Measurements from ENCODE around the gene RGS6.

Gene RGS6

GRCh38 chr14:72075649-72076334 lies 143.6 kb downstream of the RGS6 start:
- Histone ChIP-seq H3K27ac (ENCODE audit: low read length) (no peak overlapping the region), H3K9me3 (ENCODE audit: control insufficient read depth in 2 of 2, low read length in 2 of 2) (no peaks in the 10 kb centered on the region), H3K9ac (ENCODE audit: low read length in 2 of 2) (no peak overlapping the region), H3K4me3 (ENCODE audit: low read length in 2 of 2) (no peak overlapping the region), H3K27me3 (ENCODE audit: control insufficient read depth in 1 of 2, insufficient read depth in 2 of 2, low read length in 2 of 2) (no peaks in the 10 kb centered on the region), H3K36me3 (ENCODE audit: control insufficient read depth in 2 of 2, insufficient read depth in 2 of 2, low read length in 2 of 2) (no peaks in the 10 kb centered on the region), H3K4me1 (ENCODE audit: control insufficient read depth, insufficient read depth, low read length) (no peaks in the 10 kb centered on the region)

GRCh38 chr14:72081137-72081536 lies 148.9 kb downstream of the RGS6 start:
- Histone ChIP-seq H3K27me3 (ENCODE audit: control insufficient read depth in 1 of 2, insufficient read depth in 2 of 2, low read length in 2 of 2) (no peaks in the 10 kb centered on the region), H3K4me3 (ENCODE audit: low read length in 2 of 2) (no peak overlapping the region), H3K9me3 (ENCODE audit: control insufficient read depth in 2 of 2, low read length in 2 of 2) (no peaks in the 10 kb centered on the region), H3K27ac (ENCODE audit: low read length) (no peak overlapping the region), H3K9ac (ENCODE audit: low read length in 2 of 2) (no peak overlapping the region), H3K36me3 (ENCODE audit: control insufficient read depth in 2 of 2, insufficient read depth in 2 of 2, low read length in 2 of 2) (no peaks in the 10 kb centered on the region), H3K4me1 (ENCODE audit: control insufficient read depth, insufficient read depth, low read length) (no peaks in the 10 kb centered on the region)

GRCh38 chr14:72084935-72085334 lies 152.7 kb downstream of the RGS6 start:
- Histone ChIP-seq H3K4me1 (ENCODE audit: control insufficient read depth, insufficient read depth, low read length) (no peaks in the 10 kb centered on the region), H3K9ac (ENCODE audit: low read length in 2 of 2) (no peak overlapping the region), H3K27ac (ENCODE audit: low read length) (no peak overlapping the region), H3K9me3 (ENCODE audit: control insufficient read depth in 2 of 2, low read length in 2 of 2) (no peaks in the 10 kb centered on the region), H3K36me3 (ENCODE audit: control insufficient read depth in 2 of 2, insufficient read depth in 2 of 2, low read length in 2 of 2) (no peaks in the 10 kb centered on the region), H3K4me3 (ENCODE audit: low read length in 2 of 2) (no peak overlapping the region), H3K27me3 (ENCODE audit: control insufficient read depth in 1 of 2, insufficient read depth in 2 of 2, low read length in 2 of 2) (no peaks in the 10 kb centered on the region)

- Histone ChIP-seq H3K9ac (ENCODE audit: low read length in 2 of 2) (no peak overlapping the region), H3K9me3 (ENCODE audit: control insufficient read depth in 2 of 2, low read length in 2 of 2) (no peaks in the 10 kb centered on the region), H3K27ac (ENCODE audit: low read length) (no peak overlapping the region), H3K27me3 (ENCODE audit: control insufficient read depth in 1 of 2, insufficient read depth in 2 of 2, low read length in 2 of 2) (no peaks in the 10 kb centered on the region), H3K4me3 (ENCODE audit: low read length in 2 of 2) (no peak overlapping the region), H3K36me3 (ENCODE audit: control insufficient read depth in 2 of 2, insufficient read depth in 2 of 2, low read length in 2 of 2) (no peaks in the 10 kb centered on the region), H3K4me1 (ENCODE audit: control insufficient read depth, insufficient read depth, low read length) (no peaks in the 10 kb centered on the region)
Measured at GRCh38 chr14:72089625-72090024, 157.4 kb downstream of the RGS6 start.

GRCh38 chr14:72094844-72095582 lies 162.8 kb downstream of the RGS6 start:
- H3K4me3 ChIP-seq (ENCODE audit: low read length in 2 of 2), result no peak overlapping the region
- H3K4me1 ChIP-seq (ENCODE audit: control insufficient read depth, insufficient read depth, low read length), result no peaks in the 10 kb centered on the region
- H3K36me3 ChIP-seq (ENCODE audit: control insufficient read depth in 2 of 2, insufficient read depth in 2 of 2, low read length in 2 of 2), result no peaks in the 10 kb centered on the region
- H3K27me3 ChIP-seq (ENCODE audit: control insufficient read depth in 1 of 2, insufficient read depth in 2 of 2, low read length in 2 of 2), result no peaks in the 10 kb centered on the region
- no peak overlapping the region for H3K9ac ChIP-seq (ENCODE audit: low read length in 2 of 2)
- H3K27ac ChIP-seq (ENCODE audit: low read length), result no peak overlapping the region
- H3K9me3 ChIP-seq (ENCODE audit: control insufficient read depth in 2 of 2, low read length in 2 of 2), result no peaks in the 10 kb centered on the region

- no peaks in the 10 kb centered on the region for H3K36me3 ChIP-seq (ENCODE audit: control insufficient read depth in 2 of 2, insufficient read depth in 2 of 2, low read length in 2 of 2)
- H3K27ac ChIP-seq (ENCODE audit: low read length), result no peak overlapping the region
- H3K4me1 ChIP-seq (ENCODE audit: control insufficient read depth, insufficient read depth, low read length), result no peaks in the 10 kb centered on the region
- no peaks in the 10 kb centered on the region for H3K27me3 ChIP-seq (ENCODE audit: control insufficient read depth in 1 of 2, insufficient read depth in 2 of 2, low read length in 2 of 2)
- H3K9ac ChIP-seq (ENCODE audit: low read length in 2 of 2), result no peak overlapping the region
- H3K4me3 ChIP-seq (ENCODE audit: low read length in 2 of 2), result no peak overlapping the region
- H3K9me3 ChIP-seq (ENCODE audit: control insufficient read depth in 2 of 2, low read length in 2 of 2), result no peaks in the 10 kb centered on the region
Measured at GRCh38 chr14:72097173-72097783, 165.0 kb downstream of the RGS6 start.

- Histone ChIP-seq H3K9me3 (ENCODE audit: control insufficient read depth in 2 of 2, low read length in 2 of 2) (no peaks in the 10 kb centered on the region), H3K4me1 (ENCODE audit: control insufficient read depth, insufficient read depth, low read length) (no peaks in the 10 kb centered on the region), H3K4me3 (ENCODE audit: low read length in 2 of 2) (no peak overlapping the region), H3K27me3 (ENCODE audit: control insufficient read depth in 1 of 2, insufficient read depth in 2 of 2, low read length in 2 of 2) (no peaks in the 10 kb centered on the region), H3K9ac (ENCODE audit: low read length in 2 of 2) (no peak overlapping the region), H3K36me3 (ENCODE audit: control insufficient read depth in 2 of 2, insufficient read depth in 2 of 2, low read length in 2 of 2) (no peaks in the 10 kb centered on the region), H3K27ac (ENCODE audit: low read length) (no peak overlapping the region)
Measured at GRCh38 chr14:72098210-72098609, 166.0 kb downstream of the RGS6 start.

- H3K4me1 ChIP-seq (ENCODE audit: control insufficient read depth, insufficient read depth, low read length), result no peaks in the 10 kb centered on the region
Measured at GRCh38 chr14:72099566-72099965, 167.3 kb downstream of the RGS6 start.

GRCh38 chr14:72104011-72104613 lies 171.9 kb downstream of the RGS6 start:
- Histone ChIP-seq H3K4me3 (ENCODE audit: low read length in 2 of 2) (no peak overlapping the region), H3K27me3 (ENCODE audit: control insufficient read depth in 1 of 2, insufficient read depth in 2 of 2, low read length in 2 of 2) (no peaks in the 10 kb centered on the region), H3K9ac (ENCODE audit: low read length in 2 of 2) (no peak overlapping the region), H3K27ac (ENCODE audit: low read length) (no peak overlapping the region), H3K4me1 (ENCODE audit: control insufficient read depth, insufficient read depth, low read length) (no peaks in the 10 kb centered on the region), H3K36me3 (ENCODE audit: control insufficient read depth in 2 of 2, insufficient read depth in 2 of 2, low read length in 2 of 2) (no peaks in the 10 kb centered on the region), H3K9me3 (ENCODE audit: control insufficient read depth in 2 of 2, low read length in 2 of 2) (no peaks in the 10 kb centered on the region)

More at GRCh38 chr14:72099566-72099965, 167.3 kb downstream of the RGS6 start:
- H3K36me3 ChIP-seq (ENCODE audit: control insufficient read depth in 2 of 2, insufficient read depth in 2 of 2, low read length in 2 of 2), result no peaks in the 10 kb centered on the region
- no peaks in the 10 kb centered on the region for H3K9me3 ChIP-seq (ENCODE audit: control insufficient read depth in 2 of 2, low read length in 2 of 2)
- no peak overlapping the region for H3K27ac ChIP-seq (ENCODE audit: low read length)
- H3K4me3 ChIP-seq (ENCODE audit: low read length in 2 of 2), result no peak overlapping the region
- no peak overlapping the region for H3K9ac ChIP-seq (ENCODE audit: low read length in 2 of 2)
- no peaks in the 10 kb centered on the region for H3K27me3 ChIP-seq (ENCODE audit: control insufficient read depth in 1 of 2, insufficient read depth in 2 of 2, low read length in 2 of 2)

- Histone ChIP-seq H3K9ac (ENCODE audit: low read length in 2 of 2) (no peak overlapping the region), H3K9me3 (ENCODE audit: control insufficient read depth in 2 of 2, low read length in 2 of 2) (no peaks in the 10 kb centered on the region), H3K27ac (ENCODE audit: low read length) (no peak overlapping the region), H3K4me3 (ENCODE audit: low read length in 2 of 2) (no peak overlapping the region), H3K27me3 (ENCODE audit: control insufficient read depth in 1 of 2, insufficient read depth in 2 of 2, low read length in 2 of 2) (peaks cover 0 to 2% of the 10 kb centered on the region in 2 donors), H3K4me1 (ENCODE audit: control insufficient read depth, insufficient read depth, low read length) (no peaks in the 10 kb centered on the region), H3K36me3 (ENCODE audit: control insufficient read depth in 2 of 2, insufficient read depth in 2 of 2, low read length in 2 of 2) (no peaks in the 10 kb centered on the region)
Measured at GRCh38 chr14:72111911-72112310, 179.7 kb downstream of the RGS6 start.

All from stomach smooth muscle (tissue), 2 donors.